Dermis blood vessel endothelial cell (primary cell): Measurements from ENCODE around the gene RBFA. TPM values are rescaled to one million over a fixed set of nuclear protein-coding genes. Genes with fewer than 3 reads are reported as not detected.
"Not testable (repeated sequence)": the region's sequence is repeated elsewhere in the genome, so short reads cannot be mapped to it uniquely, and the experiment has no call there.

Experiments
- DNase-seq: peaks from one replicate; pipeline ENCODE4 v3.0.0; 2010
- total RNA-seq: library from RNA; depleted of rRNA; stranded (reverse); fragments of >200 nt; gene quantifications from 2 replicates; pipeline ENCODE4 v1.2.3, GENCODE V29; 2014

The RBFA gene, protein sequence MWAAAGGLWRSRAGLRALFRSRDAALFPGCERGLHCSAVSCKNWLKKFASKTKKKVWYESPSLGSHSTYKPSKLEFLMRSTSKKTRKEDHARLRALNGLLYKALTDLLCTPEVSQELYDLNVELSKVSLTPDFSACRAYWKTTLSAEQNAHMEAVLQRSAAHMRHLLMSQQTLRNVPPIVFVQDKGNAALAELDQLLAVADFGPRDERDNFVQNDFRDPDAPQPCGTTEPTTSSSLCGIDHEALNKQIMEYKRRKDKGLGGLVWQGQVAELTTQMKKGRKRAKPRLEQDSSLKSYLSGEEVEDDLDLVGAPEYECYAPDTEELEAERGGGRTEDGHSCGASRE
- 17.2 and 40.3 TPM in 2 replicates for total RNA-seq

DNA sequence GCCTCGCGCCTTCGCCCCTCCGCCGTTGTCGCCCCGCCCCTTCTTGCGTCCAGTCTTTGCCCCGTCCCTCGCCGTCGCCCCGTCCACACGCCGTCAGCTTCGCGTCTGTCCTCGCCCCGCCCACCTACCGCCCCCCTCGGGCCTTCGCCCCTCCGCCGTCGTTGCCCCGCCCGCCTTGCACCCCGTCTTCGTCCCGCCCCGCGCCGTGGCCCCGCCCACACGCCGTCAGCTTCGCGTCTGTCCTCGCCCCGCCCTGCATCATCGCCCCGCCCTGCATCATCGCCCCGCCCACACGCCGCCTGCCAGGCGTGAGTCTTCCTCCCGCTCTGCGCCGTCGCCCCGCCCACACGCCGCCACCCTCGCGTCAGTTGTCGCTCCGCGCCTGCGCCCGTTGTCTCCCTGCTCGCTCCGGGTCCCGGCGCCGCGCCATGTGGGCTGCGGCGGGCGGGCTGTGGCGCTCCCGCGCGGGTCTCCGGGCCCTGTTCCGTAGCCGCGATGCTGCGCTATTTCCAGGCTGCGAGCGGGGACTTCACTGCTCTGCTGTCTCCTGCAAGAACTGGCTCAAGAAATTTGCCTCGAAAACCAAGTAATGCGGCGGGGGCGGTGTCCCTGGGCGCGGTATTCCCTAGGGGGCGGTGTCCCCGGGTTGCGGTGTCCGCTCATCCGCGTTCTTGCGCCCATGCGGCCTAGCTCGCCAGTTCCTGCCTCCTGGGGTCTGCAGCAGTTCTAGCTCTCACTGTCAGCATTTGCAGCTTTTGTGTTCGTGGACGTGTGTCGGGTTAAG, at the start of gene RBFA:
TSS of gene RBFA (plus strand) at position 367 of the 784 bp plus-strand sequence. CDS start at position 429, 62 bp downstream.
- peak; percentile 99 for DNase-seq

GRCh38 chr18:79985172-79985571, 49.1 kb upstream of the RBFA start:
- DNase-seq: no peak

- peak; percentile 12 for DNase-seq
These were observed 47.5 kb upstream of the RBFA start for GRCh38 chr18:79986726-79987125.

- DNase-seq: peak; percentile 35
These were observed 46.7 kb upstream of the RBFA start for GRCh38 chr18:79987566-79987965.

DNA sequence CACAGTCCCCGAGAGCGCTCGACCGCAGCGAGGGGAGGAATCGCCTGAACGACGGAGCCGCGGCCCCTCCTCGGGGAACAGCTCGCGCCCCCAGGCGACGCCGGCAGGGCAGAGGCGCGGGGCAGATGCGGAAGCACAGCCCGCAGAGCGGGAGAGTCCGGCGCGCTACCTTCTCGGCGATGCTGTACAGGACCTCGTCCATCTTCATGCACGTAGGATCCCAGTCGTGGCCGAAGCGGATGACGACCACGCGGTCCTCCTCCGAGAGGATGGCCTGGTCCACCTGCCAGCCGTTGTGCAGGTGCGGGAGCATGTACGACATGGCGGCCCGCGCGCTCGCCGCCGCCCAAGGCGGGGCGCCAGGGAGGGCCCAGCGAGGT, 46.2 kb upstream of the RBFA start:
- DNase-seq: peak; percentile 70

DNA sequence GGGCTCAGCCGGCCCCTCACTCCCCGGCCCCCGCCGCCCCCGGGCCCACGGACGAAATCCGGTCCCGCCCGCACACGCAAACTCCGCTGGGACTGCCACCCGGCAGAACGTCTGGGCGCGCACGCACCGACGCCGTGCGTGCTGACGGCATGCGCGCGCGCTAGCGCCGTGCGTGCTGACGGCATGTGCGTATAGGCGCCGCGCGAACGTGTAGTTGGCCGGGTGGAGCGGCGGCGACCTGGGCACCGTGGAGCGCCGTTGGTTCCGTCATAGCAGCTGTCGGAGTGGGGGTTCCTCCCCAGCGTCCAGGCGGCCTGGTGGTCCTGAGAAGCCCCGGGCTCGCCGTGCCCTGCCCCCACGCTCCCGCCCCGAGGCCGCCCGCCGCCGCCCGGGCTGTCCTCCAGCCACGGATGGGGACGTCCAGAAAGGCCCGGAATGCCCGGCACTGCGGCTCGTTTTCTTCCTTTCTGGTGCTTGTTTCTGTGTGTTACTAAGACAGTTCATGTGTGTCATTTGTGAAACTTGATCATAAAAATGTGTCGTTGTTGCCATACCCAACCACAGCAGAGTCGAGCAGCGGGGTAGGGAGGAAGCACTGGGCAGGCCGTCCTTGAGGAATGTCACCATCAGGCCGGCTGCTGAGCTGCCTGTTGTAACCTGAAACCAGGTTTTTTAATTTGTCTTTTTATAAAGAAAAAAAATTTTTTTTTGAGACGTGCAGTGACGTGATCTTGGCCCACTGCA, 45.6 kb upstream of the RBFA start, which contains the start of gene TXNL4A:
TSS of gene TXNL4A (minus strand) at position 113 of the 744 bp plus-strand sequence. CDS start 171 bp downstream, outside the sequence.
- DNase-seq: peak; percentile 95

DNA sequence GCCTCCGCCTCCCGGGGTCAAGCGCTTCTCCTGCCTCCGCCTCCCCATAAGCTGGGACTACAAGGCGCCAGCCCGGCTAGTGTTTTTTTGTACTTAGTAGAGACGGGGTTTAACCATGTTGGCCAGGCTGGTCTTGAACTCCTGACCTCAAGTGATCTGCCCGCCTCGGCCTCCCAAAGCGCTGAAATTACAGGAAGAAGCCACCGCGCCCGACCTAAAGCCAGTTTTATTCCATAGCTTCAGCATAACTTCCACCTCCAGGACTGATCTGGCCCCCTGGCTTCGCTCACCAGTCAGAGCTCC, 45.1 kb upstream of the RBFA start:
- no peak for DNase-seq

DNA sequence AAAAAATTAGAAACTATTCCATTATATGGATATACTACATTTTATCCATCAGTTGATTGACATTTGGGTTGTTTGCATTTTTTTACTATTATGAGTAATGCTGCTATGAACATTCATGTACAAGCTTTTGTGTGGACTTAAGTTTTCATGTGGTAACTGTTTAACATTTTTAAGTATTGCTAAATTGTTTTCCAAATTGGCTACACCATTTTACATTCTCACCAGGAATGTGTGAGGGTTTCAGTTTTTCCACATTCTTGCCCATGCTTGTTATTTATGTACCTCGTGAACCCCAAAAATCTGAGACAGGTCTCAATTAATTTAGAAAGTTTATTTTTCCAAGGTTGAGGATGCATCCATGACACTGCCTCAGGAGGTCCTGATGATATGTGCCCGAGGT, 42.7 kb upstream of the RBFA start:
- DNase-seq: no peak

DNA sequence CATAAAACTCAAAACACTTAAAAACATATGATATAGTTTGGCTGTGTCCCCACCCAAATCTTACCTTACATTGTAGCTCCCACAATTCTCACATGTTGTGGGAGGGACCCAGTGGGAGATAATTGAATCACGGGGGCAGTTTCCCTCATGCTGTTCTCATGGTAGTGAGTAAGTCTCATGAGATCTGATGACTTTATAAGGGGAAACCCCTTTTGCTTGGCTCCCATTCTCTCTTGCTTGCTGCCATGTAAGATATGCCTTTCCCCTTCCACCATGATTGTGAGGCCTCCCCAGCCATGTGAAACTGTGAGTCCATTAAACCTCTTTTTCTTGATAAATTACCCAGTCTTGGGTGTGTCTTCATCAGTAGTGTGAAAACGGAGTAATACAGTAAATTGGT, 34.5 kb upstream of the RBFA start:
- not testable (repeated sequence) for DNase-seq

- DNase-seq: no peak
These were observed 33.4 kb upstream of the RBFA start for GRCh38 chr18:80000877-80001276.

DNA sequence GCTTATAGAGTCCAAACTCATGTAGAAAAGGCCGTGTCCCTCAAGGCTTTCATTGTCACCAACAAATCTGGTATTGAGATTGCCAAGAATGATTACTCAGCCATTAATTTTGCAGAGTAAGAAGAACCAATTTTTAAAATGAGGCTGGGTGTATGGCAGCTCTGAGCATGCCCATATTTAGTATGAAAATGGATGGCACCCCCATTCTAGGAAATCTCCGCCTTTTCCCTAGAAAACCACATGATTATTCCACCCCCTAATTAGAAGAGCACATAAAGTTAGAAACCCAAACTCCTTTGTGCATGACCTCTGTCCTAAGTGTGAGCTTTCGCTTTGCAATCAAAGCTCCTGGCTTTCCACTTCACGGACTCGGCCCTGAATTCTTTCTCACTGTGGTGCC, 31.8 kb upstream of the RBFA start:
- no peak for DNase-seq

- DNase-seq: no peak
These were observed 29.5 kb upstream of the RBFA start for GRCh38 chr18:80004600-80005342.

DNA sequence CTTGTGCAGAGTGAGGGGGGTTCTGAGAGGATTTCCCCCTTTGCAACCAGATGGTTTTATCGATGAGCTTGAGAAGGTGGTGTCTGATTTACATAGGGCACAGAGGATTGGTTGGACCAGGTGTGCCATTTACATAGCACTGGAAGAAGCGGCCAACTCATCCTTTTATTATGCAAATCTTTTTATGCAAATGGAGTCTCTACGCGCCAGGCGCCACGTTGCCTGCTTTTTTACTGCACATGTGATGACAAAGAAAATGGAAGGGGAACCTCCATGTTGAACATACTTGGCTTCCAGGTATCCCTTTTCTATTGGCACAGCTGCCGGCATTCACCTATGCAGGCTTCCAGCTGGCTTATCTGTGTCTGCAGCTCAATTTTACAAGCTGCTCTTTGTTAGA, 27.5 kb upstream of the RBFA start:
- DNase-seq: no peak

DNA sequence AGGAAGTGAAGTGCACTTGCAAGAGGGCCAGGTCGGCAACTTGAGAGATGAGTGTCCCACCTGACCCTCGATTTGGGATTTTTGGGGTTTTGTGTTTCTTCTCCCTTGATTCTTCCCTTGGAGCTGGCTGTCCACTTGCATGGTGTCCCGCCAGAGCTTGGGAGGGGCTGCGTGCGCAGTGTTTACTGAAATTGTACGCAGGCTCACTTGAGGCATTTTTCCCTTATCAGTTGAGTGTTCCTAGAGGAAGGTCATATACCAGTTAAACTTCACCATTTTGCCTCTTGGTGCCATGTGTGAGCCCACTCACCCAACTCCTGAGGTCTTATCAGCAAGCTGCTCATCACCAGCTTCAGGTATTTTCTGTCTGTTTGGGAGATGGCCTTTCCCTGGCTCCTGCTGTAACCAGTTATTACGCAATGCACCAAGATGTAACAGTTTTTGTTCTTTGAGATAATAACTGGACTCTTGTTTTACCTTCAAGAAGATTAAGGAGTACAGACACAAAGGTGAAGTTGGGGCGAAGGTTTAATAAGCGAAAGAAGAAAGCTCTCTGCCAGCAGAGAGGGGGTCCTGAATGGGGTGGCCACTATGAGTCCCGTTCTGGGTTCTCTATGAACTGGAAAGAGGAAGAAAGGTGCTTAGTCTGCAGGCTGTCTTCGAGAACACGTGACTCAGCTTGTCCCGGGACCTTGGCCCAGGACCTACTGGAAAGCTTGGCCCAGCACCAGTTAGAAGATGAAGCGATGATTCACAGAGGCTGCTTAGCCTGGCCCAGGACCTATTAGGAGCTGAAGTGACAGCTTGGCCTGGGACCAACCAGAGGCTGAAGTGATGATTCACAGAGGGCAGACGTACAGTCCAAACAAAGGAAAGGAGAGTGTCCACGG, 24.3 kb upstream of the RBFA start:
- DNase-seq: peak; percentile 77

GRCh38 chr18:80010551-80010906, 23.7 kb upstream of the RBFA start:
- DNase-seq: no peak

GRCh38 chr18:80011496-80012137, 22.6 kb upstream of the RBFA start:
- DNase-seq: not testable (repeated sequence)

- DNase-seq: no peak
These were observed 21.5 kb upstream of the RBFA start for GRCh38 chr18:80012714-80013113.

GRCh38 chr18:80022613-80023012, 11.6 kb upstream of the RBFA start:
- DNase-seq: peak; percentile 48

DNA sequence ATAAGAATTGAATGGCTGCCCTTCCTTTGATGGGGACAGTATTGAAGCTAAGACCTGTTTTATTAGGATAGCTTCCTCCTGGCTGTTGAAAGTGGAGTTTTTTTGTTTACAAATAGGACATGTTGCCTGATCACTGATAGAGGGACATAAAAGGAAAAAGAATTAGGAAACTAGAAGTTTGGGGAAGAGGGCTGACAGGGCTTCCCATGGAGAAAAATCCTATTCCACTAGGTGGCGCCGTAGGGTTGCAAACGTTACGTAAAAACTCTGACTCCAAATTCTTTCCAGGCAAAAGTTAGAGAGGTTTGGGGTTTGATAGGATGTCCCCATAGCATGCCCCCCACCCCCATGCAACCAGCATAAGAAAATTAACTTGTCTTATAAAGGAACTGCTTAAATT, 11.1 kb upstream of the RBFA start:
- DNase-seq: peak; percentile 15

DNA sequence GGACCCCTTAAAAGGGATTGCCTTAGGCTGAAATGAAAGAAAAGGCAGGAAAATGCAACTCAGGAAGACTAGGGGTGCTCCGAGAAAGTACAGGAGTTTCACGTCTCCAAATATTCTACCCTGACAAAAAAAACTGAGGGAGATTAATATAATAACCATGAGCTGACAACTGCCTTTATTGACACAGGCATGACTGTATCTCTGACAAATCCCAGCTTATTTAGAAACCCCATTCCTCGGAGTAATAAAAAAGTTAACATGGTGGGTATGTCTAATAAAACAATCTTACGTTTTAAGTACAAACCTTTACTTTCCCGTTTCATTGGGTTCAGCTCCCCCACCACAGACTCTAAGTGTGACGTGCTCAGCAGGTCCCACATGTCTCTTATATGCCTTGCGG, 7.9 kb upstream of the RBFA start:
- no peak for DNase-seq

GRCh38 chr18:80027719-80028118, 6.5 kb upstream of the RBFA start:
- not testable (repeated sequence) for DNase-seq
